ENCODE data around the gene MIAT. TPM values are rescaled to one million over a fixed set of nuclear protein-coding genes. Genes with fewer than 3 reads are reported as not detected.

The MIAT gene
- total RNA-seq, 4 donors from 2014 or later, result 0.05 to 1.1 (median 0.41) TPM

DNA sequence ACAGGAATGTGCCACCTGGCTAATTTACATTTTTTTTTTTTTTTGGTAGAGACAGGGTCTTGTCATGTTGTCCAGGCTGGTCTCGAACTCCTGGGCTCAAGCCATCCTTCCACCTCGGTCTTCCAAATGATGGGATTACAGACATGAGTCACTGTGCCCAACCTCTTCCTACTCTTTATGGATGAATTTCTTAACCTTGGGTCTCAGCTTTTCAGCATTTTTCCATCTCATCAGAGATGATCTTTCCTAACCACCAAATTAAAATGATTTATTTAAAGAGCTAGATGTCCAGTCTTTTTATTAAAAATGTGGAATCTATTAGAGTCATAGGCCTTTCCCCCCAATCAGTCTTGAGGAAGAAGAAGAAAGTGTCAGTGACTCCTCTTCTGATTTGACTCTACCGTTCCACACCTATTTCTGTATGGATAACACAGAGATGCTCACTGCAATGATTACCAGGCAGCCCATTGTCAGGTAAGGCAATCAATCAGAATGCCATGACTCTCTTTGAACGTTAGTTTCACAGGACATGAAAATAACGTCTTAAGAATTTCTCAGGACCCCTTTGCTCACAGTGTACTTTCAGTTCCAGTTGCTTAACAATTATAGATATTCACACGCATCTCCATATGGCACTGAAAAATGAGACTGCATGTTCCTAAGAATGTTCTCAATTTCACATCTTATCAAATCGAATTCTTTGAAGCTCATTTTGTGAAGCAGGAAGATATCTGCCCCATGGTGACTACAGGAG is 51.0 kb downstream of the MIAT start:
- Histone ChIP-seq H3K27ac (no peak overlapping the region), H3K36me3 (peaks cover 0 to 14% of the 10 kb centered on the region in 2 donors), H3K4me1 (no peaks in the 10 kb centered on the region), H3K27me3 (no peaks in the 10 kb centered on the region), H3K4me3 (no peak overlapping the region), H3K9me3 (no peaks in the 10 kb centered on the region)
- TF ChIP-seq POLR2AphosphoS5 (IDR thresholded peaks at IDR 0.05) (no peak), EP300 (IDR thresholded peaks at IDR 0.05) (no peak), POLR2A (IDR thresholded peaks at IDR 0.05) (no peak)
- TF ChIP-seq, protein P1, sequence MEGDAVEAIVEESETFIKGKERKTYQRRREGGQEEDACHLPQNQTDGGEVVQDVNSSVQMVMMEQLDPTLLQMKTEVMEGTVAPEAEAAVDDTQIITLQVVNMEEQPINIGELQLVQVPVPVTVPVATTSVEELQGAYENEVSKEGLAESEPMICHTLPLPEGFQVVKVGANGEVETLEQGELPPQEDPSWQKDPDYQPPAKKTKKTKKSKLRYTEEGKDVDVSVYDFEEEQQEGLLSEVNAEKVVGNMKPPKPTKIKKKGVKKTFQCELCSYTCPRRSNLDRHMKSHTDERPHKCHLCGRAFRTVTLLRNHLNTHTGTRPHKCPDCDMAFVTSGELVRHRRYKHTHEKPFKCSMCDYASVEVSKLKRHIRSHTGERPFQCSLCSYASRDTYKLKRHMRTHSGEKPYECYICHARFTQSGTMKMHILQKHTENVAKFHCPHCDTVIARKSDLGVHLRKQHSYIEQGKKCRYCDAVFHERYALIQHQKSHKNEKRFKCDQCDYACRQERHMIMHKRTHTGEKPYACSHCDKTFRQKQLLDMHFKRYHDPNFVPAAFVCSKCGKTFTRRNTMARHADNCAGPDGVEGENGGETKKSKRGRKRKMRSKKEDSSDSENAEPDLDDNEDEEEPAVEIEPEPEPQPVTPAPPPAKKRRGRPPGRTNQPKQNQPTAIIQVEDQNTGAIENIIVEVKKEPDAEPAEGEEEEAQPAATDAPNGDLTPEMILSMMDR (IDR thresholded peaks at IDR 0.05), result no peak
- ATAC-seq, result no peak
- 68 to 80% methylated on average over 6 to 7 of the region's 7 CpGs for WGBS, 2 donors (ENCODE audit: low coverage in 1 of 2)

DNA sequence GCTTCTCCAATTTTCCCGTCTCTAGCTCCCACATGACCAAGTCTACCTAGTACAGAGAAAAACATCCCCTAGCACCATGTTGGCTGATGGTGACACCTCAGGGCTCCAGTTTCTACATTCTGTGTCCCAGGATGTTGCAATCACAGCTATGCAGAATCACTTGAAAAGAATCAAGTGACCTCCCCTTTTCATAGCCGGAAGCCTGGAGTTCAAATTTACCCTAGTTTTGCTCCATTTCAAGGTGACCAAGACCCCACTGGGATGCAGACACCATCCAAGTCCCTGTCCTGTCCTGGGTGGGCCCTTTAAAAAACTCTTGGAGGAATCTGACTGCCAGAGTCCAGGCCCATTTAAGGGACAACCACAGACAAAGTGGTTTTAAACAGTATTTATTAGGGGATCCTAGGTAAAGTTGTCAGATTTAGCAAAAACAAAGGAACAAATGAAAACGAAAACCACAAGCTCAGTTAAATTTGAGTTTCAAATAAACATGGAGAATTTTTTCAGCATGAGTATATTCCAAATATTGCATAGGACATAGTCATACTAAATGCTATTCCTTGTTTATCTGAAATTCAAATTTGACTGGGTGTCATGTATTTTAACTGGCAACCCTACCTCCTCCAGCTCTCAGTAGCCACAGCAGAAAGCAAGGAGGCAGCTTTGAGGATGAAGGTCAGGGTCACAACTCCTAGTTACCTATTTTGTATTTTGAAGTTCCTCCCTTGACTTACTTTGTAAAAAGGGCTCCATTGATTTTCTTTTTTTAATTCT is 52.4 kb downstream of the MIAT start:
- TF ChIP-seq POLR2AphosphoS5 (IDR thresholded peaks at IDR 0.05) (no peak), POLR2A (IDR thresholded peaks at IDR 0.05) (no peak), EP300 (IDR thresholded peaks at IDR 0.05) (no peak)
- TF ChIP-seq, protein P1 (IDR thresholded peaks at IDR 0.05), result no peak
- 76 to 80% methylated on average over 2 to 3 of the region's 3 CpGs for WGBS, 2 donors (ENCODE audit: low coverage in 1 of 2)
- no peaks in the 10 kb centered on the region for H3K4me1 ChIP-seq
- H3K9me3 ChIP-seq, result no peaks in the 10 kb centered on the region
- no peak overlapping the region for H3K4me3 ChIP-seq
- peaks cover 0 to 26% of the 10 kb centered on the region in 2 donors for H3K36me3 ChIP-seq
- H3K27me3 ChIP-seq, result no peaks in the 10 kb centered on the region
- H3K27ac ChIP-seq, result no peak overlapping the region
- ATAC-seq, result no peak

DNA sequence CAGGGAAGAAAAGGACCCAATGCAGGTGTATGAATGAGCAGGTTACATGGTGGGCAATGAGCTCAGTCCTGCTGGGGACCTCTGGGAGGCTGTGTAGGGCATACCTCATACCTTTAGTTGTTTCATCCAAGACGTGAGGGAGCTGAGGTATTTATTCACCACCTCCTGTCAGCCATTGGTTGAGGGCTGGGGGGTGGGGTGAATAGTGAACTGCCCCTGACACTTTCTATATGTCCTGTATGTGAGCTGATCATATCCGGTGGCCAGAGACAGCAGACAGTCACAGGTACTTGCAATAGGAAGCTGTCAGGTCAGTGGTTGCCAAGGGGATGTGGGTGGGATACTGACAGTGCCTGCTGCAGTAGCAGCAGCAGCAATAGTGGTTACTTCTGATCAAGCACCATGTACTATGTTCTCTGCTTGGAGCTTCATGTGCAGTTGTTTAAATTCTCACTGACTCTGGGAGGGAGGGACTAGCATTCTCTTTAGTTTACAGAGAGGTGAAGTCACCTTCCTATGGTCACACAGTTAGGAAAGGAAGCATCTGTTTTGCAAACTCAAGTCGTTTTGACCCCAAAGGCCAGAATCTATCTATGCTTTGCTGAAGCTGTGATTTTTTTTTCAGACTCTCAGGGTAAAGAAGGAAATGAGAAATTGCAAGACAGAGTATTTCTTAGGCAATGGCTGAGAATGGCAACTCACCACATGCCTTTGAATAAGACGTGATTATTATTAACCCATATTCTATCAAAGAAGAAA is 54.0 kb downstream of the MIAT start:
- Histone ChIP-seq H3K4me3 (no peak overlapping the region), H3K27ac (no peak overlapping the region), H3K27me3 (no peaks in the 10 kb centered on the region), H3K4me1 (no peaks in the 10 kb centered on the region), H3K9me3 (no peaks in the 10 kb centered on the region), H3K36me3 (peaks cover 0 to 26% of the 10 kb centered on the region in 2 donors)
- no peak for TF ChIP-seq EP300 (IDR thresholded peaks at IDR 0.05)
- TF ChIP-seq POLR2A (IDR thresholded peaks at IDR 0.05), result no peak
- TF ChIP-seq POLR2AphosphoS5 (IDR thresholded peaks at IDR 0.05), result no peak
- TF ChIP-seq, protein P1 (IDR thresholded peaks at IDR 0.05), result no peak
- no peak for ATAC-seq
- 65 to 70% methylated on average over 2 of the region's 4 CpGs for WGBS, 2 donors (ENCODE audit: low coverage in 1 of 2)

GRCh38 chr22:26712158-26712557 is 54.8 kb downstream of the MIAT start:
- Histone ChIP-seq H3K4me3 (no peak overlapping the region), H3K36me3 (peaks cover 0 to 32% of the 10 kb centered on the region in 2 donors), H3K4me1 (no peaks in the 10 kb centered on the region), H3K27ac (no peak overlapping the region), H3K27me3 (no peaks in the 10 kb centered on the region), H3K9me3 (no peaks in the 10 kb centered on the region)
- 81 to 85% methylated on average over 6 to 8 of the region's 8 CpGs for whole genome bisulfite sequencing, 2 donors (ENCODE audit: low coverage in 1 of 2)
- TF ChIP-seq EP300 (IDR thresholded peaks at IDR 0.05), result no peak
- no peak for TF ChIP-seq POLR2A (IDR thresholded peaks at IDR 0.05)
- no peak for TF ChIP-seq POLR2AphosphoS5 (IDR thresholded peaks at IDR 0.05)
- TF ChIP-seq, protein P1 (IDR thresholded peaks at IDR 0.05), result no peak
- no peak for ATAC-seq

All from gastroesophageal sphincter (tissue), 4 donors.